ENCODE results near the gene HGD.

DNA sequence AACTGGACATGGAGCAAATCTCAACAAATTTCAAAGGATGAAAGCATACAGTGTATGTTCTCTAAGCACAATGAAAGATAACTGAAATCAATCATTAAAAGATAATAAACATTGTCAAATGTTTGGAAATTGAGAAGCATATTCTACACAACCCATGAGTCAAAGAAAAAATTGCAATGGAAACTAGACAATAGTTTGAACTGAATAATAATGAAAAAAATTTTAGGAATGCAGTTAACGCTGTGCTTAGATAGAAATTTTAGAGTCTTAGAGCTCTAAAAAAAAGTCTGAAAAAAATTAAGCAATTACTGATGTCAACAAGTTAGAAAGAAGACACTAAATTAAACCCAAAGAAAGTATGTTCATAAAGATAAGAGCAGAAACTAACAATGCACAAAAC is 44.8 kb upstream of the HGD start:
- TF ChIP-seq POLR2A (IDR thresholded peaks at IDR 0.05) (no peak), CTCF (IDR thresholded peaks at IDR 0.05) (no peak)
